ENCODE results near the gene CD3D. TPM values are rescaled to one million over a fixed set of nuclear protein-coding genes. Genes with fewer than 3 reads are reported as not detected.

The CD3D gene
- total and polyA plus RNA-seq, 11 donors: 0.38 to 11.2 (median 1.7) TPM; not detected in 5

- ATAC-seq: no peak
- Histone ChIP-seq H3K4me1 (no peaks in the 10 kb centered on the region), H3K36me3 (peaks cover 0 to 100% (median 100%) of the 10 kb centered on the region in 9 donors), H3K4me3 (no peak overlapping the region), H3K27me3 (no peaks in the 10 kb centered on the region), H3K9me3 (no peaks in the 10 kb centered on the region), H3K27ac (no peak overlapping the region)
- DNase-seq: no peak
- 87 to 98% (median 95%) methylated on average over 2 of the region's 2 CpGs for WGBS, 4 donors
- intact Hi-C loops (cut with DNase I): no loop called here
- TF ChIP-seq POLR2A (IDR thresholded peaks at IDR 0.05): no peak
- TF ChIP-seq CTCF (IDR thresholded peaks at IDR 0.05): no peak
These were observed 30.8 kb upstream of the CD3D start for GRCh38 chr11:118373263-118373662.

DNA sequence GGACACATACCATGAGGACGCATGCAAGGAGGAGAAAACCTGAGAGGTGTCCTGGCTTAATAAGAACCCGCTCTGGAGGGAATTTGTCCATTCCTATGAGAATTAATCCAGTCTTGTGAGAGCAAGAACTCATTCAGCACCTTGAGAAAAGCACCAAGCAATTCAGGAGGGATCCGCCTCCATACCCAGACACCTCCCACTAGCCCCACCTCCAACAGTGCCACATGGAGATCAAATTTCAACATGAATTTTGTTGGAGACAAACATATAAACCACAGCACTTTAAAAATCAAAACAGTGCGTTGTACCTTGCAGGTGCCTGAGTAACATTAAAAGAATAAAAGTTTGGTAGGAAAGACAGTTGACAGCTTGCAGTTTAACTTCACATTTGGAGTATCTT is 28.3 kb upstream of the CD3D start:
- 91 to 98% (median 95%) methylated on average over 4 of the region's 4 CpGs for WGBS, 4 donors
- H3K27ac ChIP-seq: no peak overlapping the region
- TF ChIP-seq POLR2A (IDR thresholded peaks at IDR 0.05): no peak
- TF ChIP-seq CTCF (IDR thresholded peaks at IDR 0.05): no peak
- DNase-seq (no peak), ATAC-seq (no peak)
- H3K4me1 ChIP-seq: peaks cover 0 to 17% (median 0%) of the 10 kb centered on the region in 12 donors
- H3K36me3 ChIP-seq: peaks cover 0 to 100% (median 98%) of the 10 kb centered on the region in 9 donors
- no peaks in the 10 kb centered on the region for H3K27me3 ChIP-seq
- H3K4me3 ChIP-seq: no peak overlapping the region
- H3K9me3 ChIP-seq: no peaks in the 10 kb centered on the region
- intact Hi-C loops (cut with DNase I): no loop called here

DNA sequence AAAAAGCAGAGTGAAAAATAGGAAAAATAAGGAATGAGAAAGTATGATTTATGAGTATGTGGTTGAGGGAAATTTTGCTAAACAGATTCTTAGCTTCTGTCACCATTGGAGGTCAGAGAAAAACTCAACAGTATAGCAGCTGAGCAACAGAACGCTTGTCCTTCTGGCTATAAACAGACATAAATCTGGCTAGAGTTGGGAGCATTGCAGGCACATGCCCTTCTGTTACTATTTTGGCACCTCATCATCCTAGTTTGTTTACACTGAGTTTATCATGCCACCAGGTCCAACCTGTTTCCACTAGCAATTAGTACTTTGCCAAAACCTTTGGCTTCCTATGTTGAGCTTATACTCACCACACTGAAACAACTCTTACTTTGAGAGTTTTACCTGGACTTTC is 23.8 kb upstream of the CD3D start:
- no peaks in the 10 kb centered on the region for H3K9me3 ChIP-seq
- TF ChIP-seq CTCF (IDR thresholded peaks at IDR 0.05) (no peak), POLR2A (IDR thresholded peaks at IDR 0.05) (no peak)
- peaks cover 0 to 32% (median 4%) of the 10 kb centered on the region in 12 donors for H3K4me1 ChIP-seq
- DNase-seq (peak in 1 of 5 donors; percentile 23), ATAC-seq (peak; percentile 94 to 98 (median 96))
- intact Hi-C loops (cut with DNase I): no loop called here
- no peaks in the 10 kb centered on the region for H3K27me3 ChIP-seq
- H3K36me3 ChIP-seq: peaks cover 0 to 82% (median 63%) of the 10 kb centered on the region in 9 donors
- no peak overlapping the region for H3K4me3 ChIP-seq
- 42 to 64% (median 61%) methylated on average over 1 of the region's 1 CpG for WGBS, 4 donors
- peak overlapping the region; percentile 59 to 92 (median 76) for H3K27ac ChIP-seq

- DNase-seq: no peak
- ATAC-seq: no peak
- H3K36me3 ChIP-seq: peaks cover 0 to 70% (median 51%) of the 10 kb centered on the region in 9 donors
- TF ChIP-seq POLR2A (IDR thresholded peaks at IDR 0.05) (no peak), CTCF (IDR thresholded peaks at IDR 0.05) (no peak)
- H3K27ac ChIP-seq: peak overlapping the region in 9 of 12 donors; percentile 64 to 87 (median 76)
- no peaks in the 10 kb centered on the region for H3K27me3 ChIP-seq
- WGBS, 4 donors: 90 to 96% (median 94%) methylated on average over 3 of the region's 3 CpGs
- peaks cover 0 to 43% (median 16%) of the 10 kb centered on the region in 12 donors for H3K4me1 ChIP-seq
- intact Hi-C loops (cut with DNase I): no loop called here
- H3K9me3 ChIP-seq: no peaks in the 10 kb centered on the region
- no peak overlapping the region for H3K4me3 ChIP-seq
These were observed 22.6 kb upstream of the CD3D start for GRCh38 chr11:118364956-118365615.

All from heart left ventricle (tissue), 16 donors.